Bone marrow (tissue), 2 donors: ENCODE measurements around the gene BICDL2.
"Not testable (repeated sequence)": the region's sequence is repeated elsewhere in the genome, so short reads cannot be mapped to it uniquely, and the experiment has no call there.

ENCODE experiments used
- DNase-seq, 2 donors: peaks; one replicate each; lab custom pipeline; 2025; lab: John Stamatoyannopoulos, UW

BICDL2 gene

GRCh38 chr16:3036726-3037315, at the start of gene BICDL2:
Gene BICDL2 (minus strand): TSS chr16:3036944. CDS start chr16:3035496, 1,448 bp downstream.
- no peak for DNase-seq

- no peak for DNase-seq
Observed at GRCh38 chr16:3085868-3086595, 49.3 kb upstream of the BICDL2 start.

- DNase-seq = no peak
Observed at GRCh38 chr16:3084969-3085670, 48.4 kb upstream of the BICDL2 start.

GRCh38 chr16:3084491-3084890, 47.7 kb upstream of the BICDL2 start:
- DNase-seq = no peak

- DNase-seq = not testable (repeated sequence)
Observed at GRCh38 chr16:3083408-3083807, 46.7 kb upstream of the BICDL2 start.

- DNase-seq = not testable (repeated sequence)
Observed at GRCh38 chr16:3081957-3082356, 45.2 kb upstream of the BICDL2 start.

- no peak for DNase-seq
Observed at GRCh38 chr16:3080024-3080423, 43.3 kb upstream of the BICDL2 start.

- DNase-seq = no peak
Observed at GRCh38 chr16:3076577-3076976, 39.8 kb upstream of the BICDL2 start.

- not testable (repeated sequence) for DNase-seq
Observed at GRCh38 chr16:3075946-3076345, 39.2 kb upstream of the BICDL2 start.

GRCh38 chr16:3075523-3075915, 38.8 kb upstream of the BICDL2 start:
- DNase-seq = no peak

GRCh38 chr16:3074860-3075522, 38.2 kb upstream of the BICDL2 start:
- peak in 1 of 2 donors; percentile 89 for DNase-seq

GRCh38 chr16:3073448-3073847, 36.7 kb upstream of the BICDL2 start:
- no peak for DNase-seq

- not testable (repeated sequence) for DNase-seq
Observed at GRCh38 chr16:3072576-3073263, 36.0 kb upstream of the BICDL2 start.

- not testable (repeated sequence) for DNase-seq
Observed at GRCh38 chr16:3072148-3072547, 35.4 kb upstream of the BICDL2 start.

GRCh38 chr16:3071655-3072054, 34.9 kb upstream of the BICDL2 start:
- no peak for DNase-seq

- no peak for DNase-seq
Observed at GRCh38 chr16:3070608-3071111, 33.9 kb upstream of the BICDL2 start.

GRCh38 chr16:3069146-3069545, 32.4 kb upstream of the BICDL2 start:
- not testable (repeated sequence) for DNase-seq

GRCh38 chr16:3068487-3068886, 31.7 kb upstream of the BICDL2 start:
- DNase-seq = no peak

GRCh38 chr16:3066440-3066748, 29.6 kb upstream of the BICDL2 start:
- no peak for DNase-seq

- no peak for DNase-seq
Observed at GRCh38 chr16:3065742-3066439, 29.1 kb upstream of the BICDL2 start.

GRCh38 chr16:3065069-3065741, 28.5 kb upstream of the BICDL2 start, which contains the start of gene IL32:
Gene IL32 (plus strand): TSS chr16:3065640. CDS start chr16:3065812, 172 bp downstream.
- no peak for DNase-seq
